Activated B cell treated with CpG ODN at 0.5 μM for 24 hours (primary cell): ENCODE measurements around the gene BRD2. TPM values are rescaled to one million over a fixed set of nuclear protein-coding genes. Genes with fewer than 3 reads are reported as not detected.

Source experiments
- ATAC-seq: fragments of 200-7000 bp; cut with Tn5 transposase; one replicate; pipeline ENCODE4 v1.10.0; 2021; ENCODE audit warnings: low read depth, mild to moderate bottlenecking, moderate library complexity
- CTCF ChIA-PET: fragments of 350-600 bp; sonication (Branson Sonifier 250); formaldehyde crosslinking; loops from one replicate; lab custom pipeline; 2021; ENCODE audit warnings: antibody characterized with exemption; lab: Charles Lee
- POLR2A ChIA-PET: fragments of 350-600 bp; sonication (Branson Sonifier 250); formaldehyde crosslinking; loops from one replicate; lab custom pipeline; 2021; ENCODE audit warnings: antibody characterized with exemption; lab: Charles Lee
- DNase-seq: peaks from one replicate; pipeline ENCODE4 v3.0.0; 2022
- H3K27ac Mint-ChIP-seq: one replicate; pipeline ENCODE4 v1.8.0; 2020; ENCODE audit warnings: mixed read lengths
- H3K27me3 Mint-ChIP-seq: one replicate; pipeline ENCODE4 v1.8.0; 2021; ENCODE audit warnings: mixed read lengths
- H3K36me3 Mint-ChIP-seq: one replicate; pipeline ENCODE4 v1.8.0; 2021; ENCODE audit warnings: low read depth, mixed read lengths
- H3K4me1 Mint-ChIP-seq: one replicate; pipeline ENCODE4 v1.8.0; 2021; ENCODE audit warnings: mixed read lengths
- H3K4me3 Mint-ChIP-seq: one replicate; pipeline ENCODE4 v1.8.0; 2020; ENCODE audit warnings: mild to moderate bottlenecking, mixed read lengths
- H3K9me3 Mint-ChIP-seq: one replicate; pipeline ENCODE4 v1.8.0; 2020; ENCODE audit warnings: mixed read lengths
- CTCF ChIP-seq: fragments of 200-600 bp; IDR thresholded peaks from one replicate; pipeline ENCODE4 v1.8.0; 2022; ENCODE audit warnings: antibody characterized with exemption, mild to moderate bottlenecking
- intact Hi-C: fragments of 100-400 bp; cut with micrococcal nuclease; formaldehyde crosslinking; loops from one replicate; pipeline ENCODE4 v1.15.1; 2024
- total RNA-seq: library from RNA; stranded (reverse); gene quantifications from 2 replicates; pipeline ENCODE4 v1.2.3, GENCODE V29; 2022

The BRD2 gene
- total RNA-seq, 1 donor from 2014 or later = 370 TPM

GRCh38 chr6:32979720-32980487, 11.5 kb downstream of the BRD2 start:
- H3K36me3 Mint-ChIP-seq = peaks cover 81% of the 10 kb centered on the region
- ChIA-PET POLR2A (interaction anchor here (0.7 to 12.7 kb wide), 17 partner anchors 8 to 269 kb away, joined by 3 to 370 read pairs (median 5); partner anchors contain the start of genes BRD2, HLA-DMA, HLA-DMB and HLA-DPB1), CTCF (interaction anchor here (0.6 to 1.7 kb wide), 5 partner anchors 20 to 111 kb away, joined by 3 to 4 read pairs (median 3); no protein-coding TSS in a partner anchor)
- no peaks in the 10 kb centered on the region for H3K9me3 Mint-ChIP-seq
- intact Hi-C loops = loop anchor here (10.0 kb wide), 1 partner anchor 545 kb away; the partner anchor contains the start of gene HLA-DRA
- peaks cover 63% of the 10 kb centered on the region for H3K4me1 Mint-ChIP-seq
- no peak for DNase-seq
- no peaks in the 10 kb centered on the region for H3K27me3 Mint-ChIP-seq
- no peak for TF ChIP-seq CTCF
- no peak overlapping the region for H3K4me3 Mint-ChIP-seq
- no peak for ATAC-seq
- peak overlapping the region; percentile 31 for H3K27ac Mint-ChIP-seq

GRCh38 chr6:32980488-32981038, 12.2 kb downstream of the BRD2 start:
- Mint-ChIP-seq H3K36me3 (peaks cover 74% of the 10 kb centered on the region), H3K27me3 (no peaks in the 10 kb centered on the region), H3K9me3 (no peaks in the 10 kb centered on the region), H3K4me3 (no peak overlapping the region), H3K4me1 (peaks cover 59% of the 10 kb centered on the region), H3K27ac (no peak overlapping the region)
- no peak for TF ChIP-seq CTCF
- ATAC-seq = no peak
- ChIA-PET POLR2A (interaction anchor here (0.6 to 12.7 kb wide), 15 partner anchors 8 to 268 kb away, joined by 3 to 370 read pairs (median 5); partner anchors contain the start of genes BRD2, HLA-DMA, HLA-DMB and HLA-DPB1), CTCF (interaction anchor here (0.9 to 1.7 kb wide), 4 partner anchors 20 to 112 kb away, joined by 3 to 4 read pairs (median 3); no protein-coding TSS in a partner anchor)
- DNase-seq = no peak
- intact Hi-C loops = no loop called here

GRCh38 chr6:32982084-32982701, 13.8 kb downstream of the BRD2 start:
- DNase-seq = no peak
- no peak overlapping the region for H3K4me3 Mint-ChIP-seq
- no peak for TF ChIP-seq CTCF
- no peak for ATAC-seq
- ChIA-PET CTCF (interaction anchor here (1.0 to 4.4 kb wide), 5 partner anchors 10 to 166 kb away, joined by 3 to 90 read pairs (median 5); partner anchors contain the start of gene HLA-DMA), POLR2A (interaction anchor here (0.9 to 12.7 kb wide), 9 partner anchors 10 to 144 kb away, joined by 4 to 370 read pairs (median 13); partner anchors contain the start of genes BRD2, HLA-DMA and TAP2)
- H3K27me3 Mint-ChIP-seq = no peaks in the 10 kb centered on the region
- peaks cover 58% of the 10 kb centered on the region for H3K36me3 Mint-ChIP-seq
- peak overlapping the region; percentile 12 for H3K27ac Mint-ChIP-seq
- H3K4me1 Mint-ChIP-seq = peaks cover 42% of the 10 kb centered on the region
- H3K9me3 Mint-ChIP-seq = no peaks in the 10 kb centered on the region
- intact Hi-C loops = no loop called here

- intact Hi-C loops = no loop called here
- ChIA-PET CTCF (interaction anchor here (0.9 to 5.0 kb wide), 14 partner anchors 10 to 115 kb away, joined by 3 to 151 read pairs (median 18); partner anchors contain the start of genes HLA-DMA and HLA-DMB), POLR2A (interaction anchor here (0.9 to 12.7 kb wide), 12 partner anchors 10 to 144 kb away, joined by 4 to 370 read pairs (median 11); partner anchors contain the start of genes BRD2, HLA-DMA and TAP2)
- H3K4me3 Mint-ChIP-seq = no peak overlapping the region
- DNase-seq (no peak), ATAC-seq (no peak)
- H3K36me3 Mint-ChIP-seq = peaks cover 51% of the 10 kb centered on the region
- no peak for TF ChIP-seq CTCF
- no peaks in the 10 kb centered on the region for H3K9me3 Mint-ChIP-seq
- peak overlapping the region; percentile 46 for H3K27ac Mint-ChIP-seq
- H3K4me1 Mint-ChIP-seq = peaks cover 36% of the 10 kb centered on the region
- no peaks in the 10 kb centered on the region for H3K27me3 Mint-ChIP-seq
Measured at GRCh38 chr6:32982702-32983492, 14.5 kb downstream of the BRD2 start.
